ENCODE data around the gene RASGRF2.

Gene RASGRF2

GRCh38 chr5:81145329-81145935 lies 185.3 kb downstream of the RASGRF2 start:
- no peak for DNase-seq

- no peak for DNase-seq
Measured at GRCh38 chr5:81146031-81146430, 185.9 kb downstream of the RASGRF2 start.

- DNase-seq = no peak
Measured at GRCh38 chr5:81147011-81147885, 187.1 kb downstream of the RASGRF2 start.

DNA sequence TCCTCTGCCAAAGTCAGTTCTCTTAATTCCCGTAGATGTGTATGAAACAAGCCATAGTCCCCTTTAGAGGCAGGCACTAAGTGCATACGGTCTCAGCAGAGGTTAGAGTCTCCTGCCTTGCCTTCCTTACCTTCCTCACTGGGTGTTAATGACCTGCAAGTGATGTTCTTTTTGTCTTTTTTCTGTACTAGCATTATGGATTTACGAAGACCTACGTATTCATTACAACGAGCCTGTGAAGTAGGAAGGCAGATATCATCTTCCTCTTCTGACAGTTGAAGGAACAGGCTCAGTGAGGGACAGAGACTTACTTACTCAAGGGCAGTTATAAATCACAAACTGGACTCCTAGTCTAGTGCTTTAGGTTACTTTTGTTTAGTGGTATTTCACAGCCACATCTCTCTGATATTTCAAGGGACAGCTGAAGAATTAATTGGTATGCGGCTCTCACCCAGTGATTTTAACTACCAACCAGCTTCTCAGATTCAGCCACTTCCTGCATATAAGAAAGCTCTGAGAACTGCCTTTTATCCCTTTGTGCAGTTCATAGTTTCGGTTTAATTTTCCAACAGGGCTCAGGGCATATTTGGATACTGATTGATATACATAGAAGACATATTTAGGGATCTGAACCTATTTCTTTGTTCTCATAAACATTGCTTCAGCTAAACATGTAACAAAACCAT lies 187.9 kb downstream of the RASGRF2 start:
- no peak for DNase-seq

DNA sequence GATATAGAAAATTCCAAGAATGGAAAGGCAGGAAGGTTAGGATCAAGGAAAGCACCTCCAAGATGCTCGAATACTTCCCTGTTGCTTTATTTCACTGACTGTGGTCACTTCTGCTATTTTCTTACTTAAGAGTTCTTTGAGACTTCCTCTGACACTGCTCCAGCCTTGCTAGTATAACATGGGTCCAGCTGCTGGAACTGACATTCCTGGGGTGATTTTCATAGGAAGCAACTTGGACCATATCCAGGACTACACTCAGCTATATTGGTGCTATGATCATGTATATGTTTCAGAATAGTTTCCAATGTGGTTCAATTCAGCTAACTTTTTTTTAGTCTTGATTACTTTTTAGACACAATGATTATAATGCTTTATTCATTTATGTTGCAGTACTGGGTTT lies 191.4 kb downstream of the RASGRF2 start:
- no peak for DNase-seq

- DNase-seq = no peak
Measured at GRCh38 chr5:81154725-81155124, 194.6 kb downstream of the RASGRF2 start.

DNA sequence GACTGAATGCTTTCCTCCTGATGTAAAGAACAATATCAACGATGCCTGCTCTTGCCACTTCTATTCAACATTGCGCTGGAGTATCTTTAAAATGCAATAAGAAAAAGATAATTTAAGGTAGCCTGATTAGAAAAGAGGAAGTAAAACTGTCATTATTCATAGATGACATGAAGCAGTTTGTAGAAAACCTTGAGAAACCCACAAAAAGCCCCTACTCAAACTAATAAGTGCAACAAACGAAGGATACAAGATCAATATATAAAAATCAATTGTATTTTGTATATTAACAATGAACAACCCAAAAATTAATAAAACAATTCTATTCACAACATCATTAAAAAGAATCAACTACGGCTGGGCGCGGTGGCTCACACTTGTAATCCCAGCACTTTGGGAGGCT lies 196.6 kb downstream of the RASGRF2 start:
- no peak for DNase-seq

- DNase-seq = no peak
Measured at GRCh38 chr5:81161012-81161601, 200.9 kb downstream of the RASGRF2 start.

DNA sequence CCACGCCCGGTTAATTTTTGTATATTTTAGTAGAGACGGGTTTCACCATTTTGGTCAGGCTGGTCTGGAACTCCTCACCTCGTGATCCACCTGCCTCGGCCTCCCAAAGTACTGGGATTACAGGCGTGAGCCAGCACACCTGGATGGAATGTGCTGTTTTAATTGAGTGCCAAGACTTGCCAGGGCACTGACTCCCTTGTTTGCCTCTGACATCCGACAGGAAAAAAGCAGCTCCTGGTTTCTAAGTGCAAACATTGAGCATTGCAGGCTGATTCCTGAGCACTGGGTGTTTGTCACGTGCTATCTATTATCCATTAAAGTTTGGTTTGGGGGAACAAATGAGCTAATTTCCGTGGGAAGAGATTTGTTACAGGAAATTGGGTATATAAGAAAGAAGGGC lies 202.3 kb downstream of the RASGRF2 start:
- no peak for DNase-seq

- DNase-seq = no peak
Measured at GRCh38 chr5:81163651-81164050, 203.5 kb downstream of the RASGRF2 start.

GRCh38 chr5:81164476-81164875 lies 204.3 kb downstream of the RASGRF2 start:
- no peak for DNase-seq

DNA sequence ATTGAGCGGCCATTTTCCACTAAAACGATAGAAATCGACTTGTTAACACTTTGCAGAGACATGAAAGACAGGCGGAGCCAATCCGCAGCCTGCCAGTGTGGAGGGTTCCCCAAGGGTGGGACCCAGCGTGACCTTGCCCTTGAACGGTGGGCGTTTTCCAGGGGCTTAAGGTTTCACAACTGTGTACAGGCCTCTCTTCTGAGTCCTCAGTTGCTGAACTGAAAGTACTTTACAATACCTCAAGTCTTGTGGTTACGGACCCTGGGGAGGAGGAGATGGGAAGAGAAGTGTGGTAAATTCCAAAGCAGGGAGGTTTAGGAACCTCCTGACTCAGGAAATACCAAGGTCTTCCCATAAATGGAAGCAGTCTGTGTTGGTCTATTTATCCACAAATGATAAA lies 204.8 kb downstream of the RASGRF2 start:
- no peak for DNase-seq

DNA sequence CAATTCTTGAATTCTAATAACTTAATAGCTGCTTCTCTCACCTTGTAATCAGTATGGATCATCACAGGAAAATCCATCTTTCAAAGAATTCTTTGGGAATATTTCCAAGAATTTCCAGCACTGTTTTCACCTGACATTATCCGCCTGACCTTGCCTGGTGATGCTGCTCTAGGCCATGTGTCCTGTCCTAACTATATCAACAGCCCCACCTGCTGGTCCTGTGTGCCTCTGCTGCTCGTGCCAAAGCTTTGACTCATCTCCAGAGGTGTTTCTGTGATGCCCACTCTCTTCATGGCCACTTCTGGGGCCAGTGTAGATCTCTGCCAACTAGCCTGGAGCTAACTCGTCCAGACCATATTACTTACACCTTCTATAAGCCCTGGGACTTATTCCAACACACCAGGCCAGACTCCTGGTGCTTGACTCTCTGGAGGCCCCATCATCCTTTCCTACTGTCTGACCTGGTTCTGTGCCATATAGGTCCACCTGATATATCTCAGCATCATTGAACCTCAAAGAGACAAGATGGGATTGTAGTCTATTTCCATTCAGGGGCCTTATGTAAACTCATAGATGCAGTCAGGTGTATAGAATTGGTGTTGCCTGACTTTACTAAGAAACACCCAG lies 205.4 kb downstream of the RASGRF2 start:
- DNase-seq = no peak

- DNase-seq = no peak
Measured at GRCh38 chr5:81166430-81166829, 206.3 kb downstream of the RASGRF2 start.

DNA sequence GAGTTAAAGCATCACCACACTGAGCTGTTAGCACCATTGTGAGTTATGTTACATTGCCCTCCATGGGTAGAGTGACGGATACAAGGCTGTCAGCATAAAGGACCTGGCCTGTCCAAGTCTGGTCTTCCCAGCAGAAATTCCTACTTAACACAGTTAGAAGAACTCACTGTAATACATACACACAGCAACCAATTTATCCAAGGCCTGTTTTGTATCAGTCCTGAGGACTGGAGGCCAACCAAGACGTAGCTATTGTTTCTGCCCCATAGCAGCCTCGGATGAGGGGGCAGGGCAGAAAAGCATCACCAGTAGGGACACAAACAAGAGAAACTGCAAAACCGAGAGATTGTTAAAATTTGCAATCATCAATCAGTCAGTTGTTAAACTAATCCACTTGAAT lies 206.9 kb downstream of the RASGRF2 start:
- no peak for DNase-seq

- no peak for DNase-seq
Measured at GRCh38 chr5:81167544-81167943, 207.4 kb downstream of the RASGRF2 start.

DNA sequence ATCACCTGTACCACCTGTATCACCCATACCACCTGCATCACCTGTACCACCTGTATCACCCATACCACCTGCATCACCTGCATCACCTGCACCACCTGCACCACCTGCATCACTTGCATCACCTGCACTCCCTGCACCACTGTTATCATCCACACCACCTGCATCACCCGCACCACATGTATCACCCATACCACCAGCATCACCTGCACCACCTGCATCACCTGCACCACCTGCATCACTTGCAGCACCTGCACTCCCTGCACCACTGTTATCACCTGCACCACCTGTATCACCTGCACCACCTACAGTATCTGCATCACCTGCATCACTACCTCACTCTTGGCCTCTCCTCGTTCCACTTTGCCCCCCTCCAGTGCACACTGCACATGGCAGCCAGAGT lies 209.8 kb downstream of the RASGRF2 start:
- DNase-seq = no peak

- no peak for DNase-seq
Measured at GRCh38 chr5:81171769-81172168, 211.6 kb downstream of the RASGRF2 start.

- DNase-seq = no peak
Measured at GRCh38 chr5:81172710-81173109, 212.5 kb downstream of the RASGRF2 start.

DNA sequence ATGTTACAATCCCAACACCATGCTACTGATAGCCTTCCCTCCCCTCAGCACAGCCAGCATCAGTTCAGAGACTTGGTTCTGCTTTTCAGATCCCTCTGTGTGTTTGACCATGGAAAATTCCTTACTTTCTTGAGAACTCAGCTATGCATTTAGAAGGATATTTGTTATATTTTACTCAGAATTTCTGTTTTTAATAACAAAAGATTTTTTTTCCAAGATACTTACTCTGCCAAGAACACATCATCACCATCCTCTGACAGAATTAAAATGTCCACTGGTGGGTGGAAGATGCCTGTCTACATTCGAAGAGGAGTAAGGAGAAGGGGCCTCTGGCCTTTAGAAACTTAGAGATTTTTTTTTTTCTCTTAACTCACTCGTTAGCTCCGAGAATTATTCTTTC lies 216.9 kb downstream of the RASGRF2 start:
- no peak for DNase-seq

DNA sequence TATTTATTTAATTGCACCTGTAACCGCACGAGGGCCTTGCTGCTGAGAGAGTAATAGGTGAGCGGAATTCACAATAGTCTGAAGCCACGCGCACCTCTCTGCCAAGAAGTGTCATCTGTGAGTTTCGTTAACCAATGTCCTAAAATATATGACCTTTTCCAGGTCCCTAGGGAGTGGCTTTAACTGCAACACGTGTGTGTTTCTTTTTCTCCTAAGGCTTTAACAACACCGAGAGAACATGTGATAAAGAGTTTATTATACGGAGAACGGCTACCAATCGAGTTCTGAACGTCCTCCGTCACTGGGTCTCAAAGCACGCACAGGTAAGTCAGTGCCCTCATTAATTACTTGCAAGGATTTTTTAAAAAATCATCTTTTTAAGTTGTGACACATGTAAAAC lies 219.8 kb downstream of the RASGRF2 start:
- DNase-seq = no peak

DNA sequence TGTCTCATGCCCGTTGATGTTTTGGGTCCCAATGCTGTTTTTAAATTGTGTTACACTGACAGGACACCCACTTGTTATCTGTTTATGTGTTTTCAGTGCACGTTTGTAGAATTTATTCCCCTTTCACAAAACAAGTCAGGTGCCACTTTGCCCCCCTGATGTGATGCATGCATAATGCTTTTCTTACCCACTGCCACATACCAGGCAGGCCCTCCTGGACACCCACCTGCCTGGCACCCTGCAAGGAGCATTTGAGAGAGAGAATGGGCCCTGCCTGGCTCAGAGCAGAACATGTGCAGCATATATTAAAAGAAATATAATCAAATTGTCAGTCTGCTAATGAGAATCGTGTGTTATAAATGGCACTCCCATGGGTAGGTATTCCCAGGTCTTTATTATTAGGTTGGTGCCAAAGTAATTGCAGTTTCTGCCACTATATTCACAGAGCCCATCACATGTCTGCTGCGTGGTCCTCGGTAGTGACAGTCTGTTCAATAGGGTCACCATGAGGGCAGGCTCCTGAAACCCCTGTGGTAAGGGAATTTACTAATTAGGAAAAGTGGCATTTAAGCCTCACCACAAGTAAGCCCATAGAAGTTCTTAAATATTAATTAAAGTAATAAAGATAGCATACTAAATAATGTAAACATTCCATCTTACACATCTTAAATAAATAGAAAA lies 220.8 kb downstream of the RASGRF2 start:
- no peak for DNase-seq
